Gastrocnemius medialis (tissue), 4 donors: Measurements from ENCODE around the gene RCL1. TPM values are rescaled to one million over a fixed set of nuclear protein-coding genes. Genes with fewer than 3 reads are reported as not detected.
A peak's percentile ranks its signal among the peaks of the same experiment; 100 is the strongest.

Source experiments
- ATAC-seq, 2 donors: fragments of 150-250 bp; one replicate each; pipeline ENCODE4 v1.9.1; 2016
- DNase-seq, 2 donors: peaks; one replicate each; pipeline ENCODE4 v3.0.0-alpha.2; 2019
- H3K27ac ChIP-seq, 4 donors: fragments of 200-600 bp; sonication (generic); 1 replicate in 1 of 4; 2 replicates in 3 of 4; pipeline ENCODE4 v1.5.1; 2016 to 2018; ENCODE audit warnings: mild to moderate bottlenecking in 2 of 4, moderate library complexity in 1 of 4
- H3K27me3 ChIP-seq, 3 donors: fragments of 200-600 bp; sonication (generic) in 2 of 3; 1 replicate in 1 of 3; 2 replicates in 2 of 3; pipeline versions ENCODE4 v1.5.1 to v1.6.0; 2016 to 2019; ENCODE audit warnings: mild to moderate bottlenecking in 1 of 3, moderate library complexity in 1 of 3
- H3K36me3 ChIP-seq, 2 donors: fragments of 200-600 bp; sonication (generic) in 1 of 2; one replicate each; pipeline ENCODE4 v1.5.1; 2017 to 2018
- H3K4me1 ChIP-seq, 2 donors: fragments of 200-600 bp; sonication (generic) in 1 of 2; one replicate each; pipeline ENCODE4 v1.5.1; 2016 to 2017; ENCODE audit warnings: mild to moderate bottlenecking in 2 of 2
- H3K4me3 ChIP-seq, 4 donors: fragments of 200-600 bp; sonication (generic) in 3 of 4; 1 replicate in 1 of 4; 2 replicates in 3 of 4; pipeline ENCODE4 v1.5.1; 2016 to 2019; ENCODE audit warnings: mild to moderate bottlenecking in 2 of 4
- H3K9me3 ChIP-seq, 3 donors: fragments of 200-600 bp; sonication (generic) in 2 of 3; 1 replicate in 1 of 3; 2 replicates in 2 of 3; pipeline ENCODE4 v1.5.1; 2016 to 2019
- POLR2A ChIP-seq, 2 donors: fragments of 450-650 bp; IDR thresholded peaks; one replicate each; pipeline ENCODE4 v1.6.1; 2017; ENCODE audit warnings: antibody characterized with exemption in 2 of 2, mild to moderate bottlenecking in 2 of 2, moderate library complexity in 2 of 2
- in situ Hi-C, 4 donors: fragments of 200-750 bp; cut with MboI; loops; one replicate each; pipeline versions ENCODE4 v1.15.0 to v1.8.0; 2017; ENCODE audit warnings: low sequenced_read_pairs in 4 of 4
- intact Hi-C: fragments of 100-400 bp; cut with DNase I; formaldehyde crosslinking; loops from one replicate; pipeline ENCODE4 v1.15.1; 2023; ENCODE audit warnings: low total_unique reads
- total RNA-seq, 4 donors: library from RNA; depleted of rRNA; stranded (reverse); fragments of >200 nt; gene quantifications; one replicate each; pipeline versions ENCODE4 v1.1.0 to v1.2.3, GENCODE V29; 2016
- TF ChIP-seq, protein P1 (sequence below), 5 experiments: fragments of 450-650 bp in 3 of 5; fragments of 200-600 bp in 2 of 5; sonication (generic) in 2 of 5; IDR thresholded peaks in 4 of 5; conservative IDR thresholded peaks in 1 of 5; 1 replicate in 4 of 5; 2 replicates in 1 of 5; pipeline ENCODE4 v1.5.1; 2016 to 2019; ENCODE audit warnings: antibody characterized with exemption in 5 of 5, mild to moderate bottlenecking in 3 of 5, moderate library complexity in 3 of 5

RCL1 gene
- total RNA-seq, 4 donors from 2014 or later, result 18.8 to 62.4 (median 26.2) TPM

DNA sequence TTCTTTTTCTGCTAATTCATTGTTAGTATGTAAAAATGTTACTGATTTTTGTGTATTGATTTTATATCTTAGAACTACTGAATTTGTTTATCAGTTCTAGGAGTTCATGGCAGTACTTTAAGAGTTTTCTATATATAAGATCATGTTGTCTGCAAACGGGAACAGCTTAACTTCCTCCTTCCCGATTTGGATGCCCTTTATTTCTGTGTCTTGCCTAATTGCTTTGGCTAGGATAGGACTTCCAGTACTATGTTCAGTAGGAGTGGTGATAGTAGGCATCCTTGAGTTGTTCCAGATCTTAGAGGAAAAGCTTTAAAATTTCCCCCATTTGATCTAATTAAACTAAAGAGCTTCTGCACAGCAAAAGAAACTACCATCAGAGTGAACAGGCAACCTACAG lies 20.1 kb downstream of the RCL1 start:
- Histone ChIP-seq H3K4me1 (peaks cover 12 to 60% of the 10 kb centered on the region in 2 donors), H3K27me3 (no peaks in the 10 kb centered on the region), H3K9me3 (no peaks in the 10 kb centered on the region), H3K36me3 (no peaks in the 10 kb centered on the region), H3K4me3 (no peak overlapping the region), H3K27ac (peak overlapping the region in 3 of 4 donors; percentile 28 to 96 (median 32))
- TF ChIP-seq, protein P1, sequence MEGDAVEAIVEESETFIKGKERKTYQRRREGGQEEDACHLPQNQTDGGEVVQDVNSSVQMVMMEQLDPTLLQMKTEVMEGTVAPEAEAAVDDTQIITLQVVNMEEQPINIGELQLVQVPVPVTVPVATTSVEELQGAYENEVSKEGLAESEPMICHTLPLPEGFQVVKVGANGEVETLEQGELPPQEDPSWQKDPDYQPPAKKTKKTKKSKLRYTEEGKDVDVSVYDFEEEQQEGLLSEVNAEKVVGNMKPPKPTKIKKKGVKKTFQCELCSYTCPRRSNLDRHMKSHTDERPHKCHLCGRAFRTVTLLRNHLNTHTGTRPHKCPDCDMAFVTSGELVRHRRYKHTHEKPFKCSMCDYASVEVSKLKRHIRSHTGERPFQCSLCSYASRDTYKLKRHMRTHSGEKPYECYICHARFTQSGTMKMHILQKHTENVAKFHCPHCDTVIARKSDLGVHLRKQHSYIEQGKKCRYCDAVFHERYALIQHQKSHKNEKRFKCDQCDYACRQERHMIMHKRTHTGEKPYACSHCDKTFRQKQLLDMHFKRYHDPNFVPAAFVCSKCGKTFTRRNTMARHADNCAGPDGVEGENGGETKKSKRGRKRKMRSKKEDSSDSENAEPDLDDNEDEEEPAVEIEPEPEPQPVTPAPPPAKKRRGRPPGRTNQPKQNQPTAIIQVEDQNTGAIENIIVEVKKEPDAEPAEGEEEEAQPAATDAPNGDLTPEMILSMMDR (IDR thresholded peaks at IDR 0.05 in 4 of 5, conservative IDR thresholded peaks at IDR 0.05 in 1 of 5), result no peak
- no peak for TF ChIP-seq POLR2A (IDR thresholded peaks at IDR 0.05)
- intact Hi-C loops, result no loop called here
- in situ Hi-C loops, result loop anchor here in 1 of 4 donors (25.0 kb wide), 1 partner anchor 101 kb away; no protein-coding TSS in a partner anchor
- ATAC-seq, result peak; percentile 91 to 95
- no peak for DNase-seq

DNA sequence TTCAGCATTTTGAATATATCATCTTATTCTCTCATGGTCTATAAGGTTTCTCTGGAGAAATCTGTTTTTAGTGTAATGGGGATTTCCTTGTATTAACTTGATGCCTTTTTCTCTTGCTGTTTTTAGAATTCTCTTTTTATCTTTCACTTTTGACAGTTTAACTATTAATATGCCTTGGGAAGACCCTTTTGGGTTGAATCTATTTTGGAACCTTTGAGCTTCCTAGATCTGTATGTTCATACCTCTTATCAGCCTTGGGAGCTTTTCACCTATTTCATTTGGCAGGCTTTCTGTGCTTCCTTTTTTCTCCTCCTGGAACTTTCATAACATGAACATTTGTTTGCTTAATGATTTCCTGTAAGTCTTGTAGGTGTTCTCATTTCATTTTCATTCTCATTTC lies 22.2 kb downstream of the RCL1 start:
- no peaks in the 10 kb centered on the region for H3K27me3 ChIP-seq
- H3K36me3 ChIP-seq, result no peaks in the 10 kb centered on the region
- intact Hi-C loops (no loop called here), in situ Hi-C loops (loop anchor here in 1 of 4 donors (25.0 kb wide), 1 partner anchor 103 kb away; no protein-coding TSS in a partner anchor)
- H3K27ac ChIP-seq, result peak overlapping the region; percentile 2 to 96 (median 31)
- H3K4me1 ChIP-seq, result peaks cover 18 to 55% of the 10 kb centered on the region in 2 donors
- no peaks in the 10 kb centered on the region for H3K9me3 ChIP-seq
- DNase-seq (no peak), ATAC-seq (no peak)
- no peak overlapping the region for H3K4me3 ChIP-seq
- TF ChIP-seq POLR2A (IDR thresholded peaks at IDR 0.05), result no peak
- TF ChIP-seq, protein P1 (IDR thresholded peaks at IDR 0.05 in 4 of 5, conservative IDR thresholded peaks at IDR 0.05 in 1 of 5), result no peak

DNA sequence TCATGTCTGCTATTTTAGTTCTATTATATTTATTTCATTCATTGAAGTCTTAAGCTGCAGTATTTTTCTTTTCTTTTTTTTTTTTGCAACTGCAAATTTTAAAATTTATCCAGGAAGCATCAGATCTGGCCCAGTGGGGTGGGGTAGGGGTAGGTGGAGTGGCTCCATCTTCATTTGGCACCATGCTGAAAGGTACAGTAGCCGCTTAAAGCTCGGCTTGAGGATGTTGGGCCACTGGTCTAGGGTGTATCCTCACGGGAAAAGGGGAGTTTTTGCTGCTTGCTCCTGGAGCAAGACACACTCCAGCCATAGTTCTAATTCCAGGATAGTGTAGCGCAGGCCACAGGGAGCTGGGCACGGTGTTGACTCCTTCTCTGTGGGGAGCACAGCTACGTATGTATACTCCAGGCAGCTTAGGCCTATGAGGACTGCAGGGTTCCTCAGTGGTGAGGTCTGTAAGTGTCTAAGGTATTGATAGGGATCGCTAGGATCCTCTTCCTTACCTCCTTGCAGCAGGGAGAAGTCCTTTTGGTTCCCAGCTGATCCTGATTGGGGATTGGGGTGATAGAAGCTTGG lies 22.7 kb downstream of the RCL1 start:
- in situ Hi-C loops, result loop anchor here in 1 of 4 donors (25.0 kb wide), 1 partner anchor 103 kb away; no protein-coding TSS in a partner anchor
- intact Hi-C loops, result no loop called here
- no peak overlapping the region for H3K4me3 ChIP-seq
- H3K27ac ChIP-seq, result peak overlapping the region; percentile 25 to 96 (median 32)
- ATAC-seq, result no peak
- no peaks in the 10 kb centered on the region for H3K36me3 ChIP-seq
- DNase-seq, result no peak
- no peaks in the 10 kb centered on the region for H3K9me3 ChIP-seq
- TF ChIP-seq, protein P1 (IDR thresholded peaks at IDR 0.05 in 4 of 5, conservative IDR thresholded peaks at IDR 0.05 in 1 of 5), result no peak
- no peak for TF ChIP-seq POLR2A (IDR thresholded peaks at IDR 0.05)
- no peaks in the 10 kb centered on the region for H3K27me3 ChIP-seq
- peaks cover 18 to 58% of the 10 kb centered on the region in 2 donors for H3K4me1 ChIP-seq

DNA sequence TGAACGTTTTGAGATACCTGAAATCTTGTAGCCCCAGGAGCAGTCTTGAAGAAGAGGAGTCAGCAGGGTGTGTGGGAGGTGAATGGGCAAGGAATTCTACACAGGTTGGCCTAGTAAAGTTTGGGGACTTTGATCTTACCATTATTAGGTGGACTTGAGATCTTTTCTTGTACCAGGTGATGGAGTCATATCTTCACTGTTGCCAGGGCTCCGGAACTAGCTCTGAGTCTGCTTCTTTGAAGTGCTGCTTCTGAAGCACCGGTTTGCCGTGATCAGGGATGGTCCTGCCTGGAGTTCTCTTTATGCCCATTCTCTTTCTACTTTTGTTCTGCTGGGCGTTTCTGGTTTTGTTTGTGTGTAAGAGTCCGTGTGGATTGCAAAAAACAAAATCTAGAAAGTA lies 27.4 kb downstream of the RCL1 start:
- Histone ChIP-seq H3K4me3 (no peak overlapping the region), H3K4me1 (peaks cover 42 to 62% of the 10 kb centered on the region in 2 donors), H3K27ac (peak overlapping the region in 3 of 4 donors; percentile 61 to 96 (median 70)), H3K9me3 (no peaks in the 10 kb centered on the region), H3K27me3 (no peaks in the 10 kb centered on the region), H3K36me3 (no peaks in the 10 kb centered on the region)
- ATAC-seq, result no peak
- TF ChIP-seq POLR2A (IDR thresholded peaks at IDR 0.05), result no peak
- TF ChIP-seq, protein P1 (IDR thresholded peaks at IDR 0.05 in 4 of 5, conservative IDR thresholded peaks at IDR 0.05 in 1 of 5), result no peak
- in situ Hi-C loops (loop anchor here in 1 of 4 donors (25.0 kb wide), 1 partner anchor 108 kb away; no protein-coding TSS in a partner anchor), intact Hi-C loops (no loop called here)
- no peak for DNase-seq
